Activated CD8-positive, alpha-beta T cell treated with anti-CD3 and anti-CD28 coated beads, Interleukin-2, amount 10 ng/mL, durations not matched to agents 7 days and 5 days (primary cell): ENCODE measurements around the gene CCDC88C. TPM values are rescaled to one million over a fixed set of nuclear protein-coding genes. Genes with fewer than 3 reads are reported as not detected.
A peak's percentile ranks its signal among the peaks of the same experiment; 100 is the strongest.
"Not testable (repeated sequence)": the region's sequence is repeated elsewhere in the genome, so short reads cannot be mapped to it uniquely, and the experiment has no call there.

Source experiments
- ATAC-seq: fragments of 150-1000 bp; cut with Tn5 transposase; one replicate; pipeline ENCODE4 v1.10.0; 2021; ENCODE audit warnings: moderate library complexity
- CTCF ChIA-PET: fragments of 350-600 bp; sonication (Branson Sonifier 250); formaldehyde crosslinking; loops from one replicate; lab custom pipeline; 2021; ENCODE audit warnings: antibody characterized with exemption; lab: Charles Lee
- POLR2A ChIA-PET: fragments of 350-600 bp; sonication (Branson Sonifier 250); formaldehyde crosslinking; loops from one replicate; lab custom pipeline; 2021; ENCODE audit warnings: antibody characterized with exemption; lab: Charles Lee
- DNase-seq: peaks from one replicate; pipeline ENCODE4 v3.0.0-alpha.2; 2020
- H3K27ac Mint-ChIP-seq: one replicate; pipeline ENCODE4 v1.8.0; 2021; ENCODE audit warnings: mild to moderate bottlenecking, mixed read lengths
- H3K27me3 Mint-ChIP-seq: one replicate; pipeline ENCODE4 v1.8.0; 2021; ENCODE audit warnings: low read depth, mixed read lengths
- H3K36me3 Mint-ChIP-seq: one replicate; pipeline ENCODE4 v1.8.0; 2021; ENCODE audit warnings: low read depth, mixed read lengths
- H3K4me1 Mint-ChIP-seq: one replicate; pipeline ENCODE4 v1.8.0; 2021; ENCODE audit warnings: low read depth, mixed read lengths
- H3K4me3 Mint-ChIP-seq: one replicate; pipeline ENCODE4 v1.8.0; 2021; ENCODE audit warnings: mild to moderate bottlenecking, mixed read lengths
- H3K9me3 Mint-ChIP-seq: one replicate; pipeline ENCODE4 v1.8.0; 2022; ENCODE audit warnings: mixed read lengths; ENCODE audit not compliant: insufficient read depth
- total RNA-seq, 2 experiments: library from RNA; stranded (reverse); gene quantifications; one replicate each; pipeline ENCODE4 v1.2.3, GENCODE V29; 2021

CCDC88C gene
- total RNA-seq, 2 experiments from 2014 or later, result 147 to 153 TPM

DNA sequence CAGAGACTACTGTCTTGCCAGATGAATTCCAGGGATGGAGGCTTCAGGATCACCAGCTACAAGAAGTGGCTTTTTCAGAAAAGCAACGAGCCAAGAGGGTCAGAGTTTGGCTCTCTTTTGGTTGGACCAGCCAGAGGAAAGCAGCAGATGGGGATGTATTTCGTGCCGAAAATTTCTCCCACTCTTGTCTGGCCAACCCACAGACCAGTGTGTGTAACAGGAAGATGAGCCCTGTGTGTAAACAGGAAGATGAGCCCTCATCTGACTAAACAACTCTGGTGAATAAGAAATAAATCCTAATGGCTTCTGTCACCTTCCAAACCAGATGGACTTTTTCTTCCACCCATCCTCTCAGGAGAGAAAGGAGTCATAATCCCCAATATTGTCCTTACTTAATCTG is 186.2 kb downstream of the CCDC88C start:
- Mint-ChIP-seq H3K27ac (peak overlapping the region; percentile 97), H3K4me3 (peak overlapping the region; percentile 75), H3K27me3 (no peaks in the 10 kb centered on the region), H3K4me1 (peaks cover 83% of the 10 kb centered on the region), H3K9me3 (no peaks in the 10 kb centered on the region), H3K36me3 (peaks cover 73% of the 10 kb centered on the region)
- ChIA-PET CTCF (interaction anchor here (1.2 kb wide), 1 partner anchor 9 kb away, joined by 3 read pairs; no protein-coding TSS in a partner anchor), POLR2A (interaction anchor here (4.9 kb wide), 1 partner anchor 12 kb away, joined by 79 read pairs; the partner anchor contains the start of gene GPR68)
- DNase-seq (no peak), ATAC-seq (no peak)

DNA sequence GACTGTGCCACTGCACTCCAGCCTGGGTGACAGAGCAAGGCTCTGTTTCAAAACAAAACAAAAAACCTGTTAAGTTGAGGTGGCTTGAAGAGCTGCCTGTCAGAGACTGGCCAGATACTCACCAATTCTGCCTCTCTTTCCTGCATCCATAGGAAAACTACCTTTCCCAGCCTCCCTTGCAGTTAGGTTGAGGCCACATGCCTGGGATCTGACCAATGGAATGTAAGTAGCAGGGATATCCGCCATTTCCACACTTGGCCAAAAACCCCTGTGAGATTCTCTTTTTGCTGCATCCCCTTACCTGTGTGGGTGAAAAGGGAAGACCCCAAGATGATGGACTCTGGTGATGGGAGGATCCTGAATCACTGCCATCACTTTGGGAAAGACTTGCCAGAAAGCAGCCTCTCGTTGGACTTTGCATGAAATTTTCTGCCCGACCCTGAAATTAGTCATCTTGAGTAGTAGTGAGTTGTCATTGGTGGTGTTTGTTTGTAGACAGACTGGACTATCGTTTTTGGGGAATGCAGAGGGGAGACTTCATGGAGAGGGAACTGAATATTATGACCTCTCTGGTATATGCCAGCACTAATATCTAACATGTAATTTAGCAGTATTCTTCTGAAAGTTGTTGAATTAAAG is 187.1 kb downstream of the CCDC88C start:
- POLR2A ChIA-PET, result interaction anchor here (0.7 to 5.8 kb wide), 5 partner anchors 12 to 53 kb away, joined by 3 to 541 read pairs (median 79); partner anchors contain the start of gene GPR68
- H3K36me3 Mint-ChIP-seq, result peaks cover 74% of the 10 kb centered on the region
- ATAC-seq, result peak; percentile 6

GRCh38 chr14:91229743-91230200 is 187.8 kb downstream of the CCDC88C start:
- DNase-seq (peak; percentile 91), ATAC-seq (peak; percentile 59)
- ChIA-PET POLR2A (interaction anchor here (0.7 to 5.8 kb wide), 8 partner anchors 13 to 187 kb away, joined by 3 to 541 read pairs (median 8); partner anchors contain the start of genes CCDC88C and GPR68), CTCF (interaction anchor here (0.9 to 5.6 kb wide), 8 partner anchors 13 to 327 kb away, joined by 3 to 85 read pairs (median 4); partner anchors contain the start of gene GPR68)
- no peaks in the 10 kb centered on the region for H3K9me3 Mint-ChIP-seq
- H3K27ac Mint-ChIP-seq, result peak overlapping the region; percentile 97
- peaks cover 77% of the 10 kb centered on the region for H3K36me3 Mint-ChIP-seq
- peaks cover 91% of the 10 kb centered on the region for H3K4me1 Mint-ChIP-seq
- no peaks in the 10 kb centered on the region for H3K27me3 Mint-ChIP-seq
- peak overlapping the region; percentile 75 for H3K4me3 Mint-ChIP-seq

More for the DNA sequence above, 187.1 kb downstream of the CCDC88C start:
- H3K4me1 Mint-ChIP-seq, result peaks cover 85% of the 10 kb centered on the region
- no peaks in the 10 kb centered on the region for H3K9me3 Mint-ChIP-seq
- H3K4me3 Mint-ChIP-seq, result peak overlapping the region; percentile 75
- CTCF ChIA-PET, result interaction anchor here (0.7 to 5.6 kb wide), 4 partner anchors 10 to 54 kb away, joined by 3 to 85 read pairs (median 4); partner anchors contain the start of gene GPR68
- peak; percentile 45 for DNase-seq
- no peaks in the 10 kb centered on the region for H3K27me3 Mint-ChIP-seq
- peak overlapping the region; percentile 97 for H3K27ac Mint-ChIP-seq

GRCh38 chr14:91229005-91229382 is 188.6 kb downstream of the CCDC88C start:
- no peaks in the 10 kb centered on the region for H3K9me3 Mint-ChIP-seq
- DNase-seq, result no peak
- CTCF ChIA-PET, result interaction anchor here (0.8 to 5.6 kb wide), 10 partner anchors 14 to 326 kb away, joined by 3 to 85 read pairs (median 4); partner anchors contain the start of gene GPR68
- H3K4me3 Mint-ChIP-seq, result peak overlapping the region; percentile 75
- H3K4me1 Mint-ChIP-seq, result peaks cover 92% of the 10 kb centered on the region
- peaks cover 75% of the 10 kb centered on the region for H3K36me3 Mint-ChIP-seq
- H3K27me3 Mint-ChIP-seq, result no peaks in the 10 kb centered on the region
- POLR2A ChIA-PET, result interaction anchor here (0.6 to 5.8 kb wide), 10 partner anchors 10 to 187 kb away, joined by 3 to 541 read pairs (median 8); partner anchors contain the start of genes CCDC88C and GPR68
- ATAC-seq, result no peak
- peak overlapping the region; percentile 97 for H3K27ac Mint-ChIP-seq

- POLR2A ChIA-PET, result interaction anchor here (0.6 to 5.8 kb wide), 10 partner anchors 9 to 188 kb away, joined by 3 to 541 read pairs (median 10); partner anchors contain the start of genes CCDC88C and GPR68
- H3K9me3 Mint-ChIP-seq, result no peaks in the 10 kb centered on the region
- CTCF ChIA-PET, result interaction anchor here (0.8 to 5.6 kb wide), 14 partner anchors 13 to 326 kb away, joined by 3 to 85 read pairs (median 4); partner anchors contain the start of gene GPR68
- H3K27me3 Mint-ChIP-seq, result no peaks in the 10 kb centered on the region
- H3K36me3 Mint-ChIP-seq, result peaks cover 79% of the 10 kb centered on the region
- H3K27ac Mint-ChIP-seq, result peak overlapping the region; percentile 97
- peak overlapping the region; percentile 75 for H3K4me3 Mint-ChIP-seq
- DNase-seq (peak; percentile 87), ATAC-seq (peak; percentile 76)
- peaks cover 96% of the 10 kb centered on the region for H3K4me1 Mint-ChIP-seq
Observed at GRCh38 chr14:91228112-91229004, 189.3 kb downstream of the CCDC88C start.

GRCh38 chr14:91227183-91227628 is 190.4 kb downstream of the CCDC88C start:
- ChIA-PET POLR2A (interaction anchor here (0.7 to 5.8 kb wide), 6 partner anchors 15 to 50 kb away, joined by 3 to 541 read pairs (median 10); partner anchors contain the start of gene GPR68), CTCF (interaction anchor here (0.6 to 5.6 kb wide), 12 partner anchors 12 to 171 kb away, joined by 3 to 85 read pairs (median 4); partner anchors contain the start of gene GPR68)
- Mint-ChIP-seq H3K4me3 (peak overlapping the region; percentile 75), H3K27ac (peak overlapping the region; percentile 97), H3K4me1 (peaks cover 99% of the 10 kb centered on the region), H3K27me3 (no peaks in the 10 kb centered on the region), H3K36me3 (peaks cover 79% of the 10 kb centered on the region), H3K9me3 (peaks cover 2% of the 10 kb centered on the region)
- ATAC-seq (no peak), DNase-seq (peak; percentile 58)

DNA sequence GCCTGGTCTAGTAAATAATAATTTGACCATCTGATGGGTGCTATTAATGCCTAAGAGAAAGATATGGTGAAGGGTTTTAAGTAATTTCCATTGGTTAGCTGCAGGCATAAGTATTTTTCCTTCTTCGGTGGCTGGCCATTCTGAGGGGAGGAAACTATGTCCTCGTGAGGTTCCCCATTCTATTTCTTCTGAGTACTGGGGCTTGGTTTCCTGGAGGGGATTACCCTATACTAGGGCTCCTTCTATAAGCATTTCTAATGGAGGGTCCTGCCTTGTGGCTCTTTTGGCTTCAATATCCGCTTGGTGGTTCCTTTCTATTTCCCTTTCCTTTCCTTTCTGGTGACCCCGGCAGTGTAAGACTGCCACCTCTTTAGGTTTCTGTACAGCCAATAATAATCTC is 191.3 kb downstream of the CCDC88C start:
- DNase-seq, result peak; percentile 53
- ATAC-seq, H3K27me3 Mint-ChIP-seq, H3K9me3 Mint-ChIP-seq: not testable (repeated sequence)
- Mint-ChIP-seq H3K27ac (peak overlapping the region; percentile 97), H3K36me3 (peaks cover 79% of the 10 kb centered on the region), H3K4me1 (peaks cover 99% of the 10 kb centered on the region), H3K4me3 (peak overlapping the region; percentile 75)
- POLR2A ChIA-PET, result interaction anchor here (0.7 to 5.8 kb wide), 6 partner anchors 16 to 49 kb away, joined by 3 to 541 read pairs (median 4); partner anchors contain the start of gene GPR68
- CTCF ChIA-PET, result interaction anchor here (0.9 to 5.6 kb wide), 8 partner anchors 16 to 324 kb away, joined by 3 to 85 read pairs (median 6); partner anchors contain the start of gene GPR68

DNA sequence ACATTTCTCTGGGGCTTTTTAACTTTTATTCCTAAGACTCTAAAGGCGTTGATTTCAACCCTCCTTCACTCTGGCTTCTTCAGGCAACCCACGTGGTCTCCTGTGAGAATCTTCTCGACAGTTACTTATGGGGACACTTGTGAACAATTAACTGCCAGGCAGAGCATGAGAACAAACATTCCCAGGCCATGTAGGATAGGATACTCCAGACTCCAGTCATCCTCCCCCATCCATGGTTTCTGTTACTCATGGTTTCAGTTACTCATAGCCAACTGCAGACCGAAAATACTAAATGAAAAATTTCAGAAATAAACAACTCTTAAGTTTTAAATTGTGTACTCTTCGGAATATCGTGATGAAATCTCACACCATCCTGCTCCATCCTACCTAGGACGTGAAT is 192.6 kb downstream of the CCDC88C start:
- ATAC-seq, result no peak
- ChIA-PET CTCF (interaction anchor here (1.3 to 5.6 kb wide), 2 partner anchors 18 to 48 kb away, joined by 3 to 85 read pairs; partner anchors contain the start of gene GPR68), POLR2A (interaction anchor here (5.8 kb wide), 1 partner anchor 18 kb away, joined by 541 read pairs; the partner anchor contains the start of gene GPR68)
- H3K27me3 Mint-ChIP-seq, result no peaks in the 10 kb centered on the region
- H3K27ac Mint-ChIP-seq, result peak overlapping the region; percentile 97
- H3K36me3 Mint-ChIP-seq, result peaks cover 79% of the 10 kb centered on the region
- no peak overlapping the region for H3K4me3 Mint-ChIP-seq
- peaks cover 99% of the 10 kb centered on the region for H3K4me1 Mint-ChIP-seq
- DNase-seq, result no peak
- H3K9me3 Mint-ChIP-seq, result peaks cover 5% of the 10 kb centered on the region

- Mint-ChIP-seq H3K36me3 (peaks cover 82% of the 10 kb centered on the region), H3K4me3 (no peak overlapping the region), H3K27ac (peak overlapping the region; percentile 22), H3K9me3 (peaks cover 5% of the 10 kb centered on the region), H3K27me3 (no peaks in the 10 kb centered on the region), H3K4me1 (peaks cover 89% of the 10 kb centered on the region)
- DNase-seq (no peak), ATAC-seq (no peak)
- ChIA-PET POLR2A (interaction anchor here (1.2 to 1.6 kb wide), 3 partner anchors 11 to 23 kb away, joined by 3 to 12 read pairs (median 3); partner anchors contain the start of gene GPR68), CTCF (interaction anchor here (1.0 to 1.6 kb wide), 2 partner anchors 18 to 46 kb away, joined by 3 to 9 read pairs; no protein-coding TSS in a partner anchor)
Observed at GRCh38 chr14:91223028-91223783, 194.4 kb downstream of the CCDC88C start.
